CD4-positive, alpha-beta T cell treated with Interleukin-2 at 100 ng/mL for 4 hours (primary cell): ENCODE results near the gene LHPP.
"Not testable (repeated sequence)": the region's sequence is repeated elsewhere in the genome, so short reads cannot be mapped to it uniquely, and the experiment has no call there.

Experiments used
- DNase-seq: peaks from one replicate; pipeline ENCODE4 v3.0.0-alpha.2; 2020; ENCODE audit warnings: low spot score

The LHPP gene

GRCh38 chr10:124537166-124537725 is 75.6 kb downstream of the LHPP start:
- DNase-seq = no peak

- no peak for DNase-seq
Measured at GRCh38 chr10:124537891-124538290, 76.3 kb downstream of the LHPP start.

GRCh38 chr10:124538706-124539105 is 77.1 kb downstream of the LHPP start:
- DNase-seq = no peak

- peak; percentile 71 for DNase-seq
Measured at GRCh38 chr10:124539935-124540641, 78.5 kb downstream of the LHPP start.

DNA sequence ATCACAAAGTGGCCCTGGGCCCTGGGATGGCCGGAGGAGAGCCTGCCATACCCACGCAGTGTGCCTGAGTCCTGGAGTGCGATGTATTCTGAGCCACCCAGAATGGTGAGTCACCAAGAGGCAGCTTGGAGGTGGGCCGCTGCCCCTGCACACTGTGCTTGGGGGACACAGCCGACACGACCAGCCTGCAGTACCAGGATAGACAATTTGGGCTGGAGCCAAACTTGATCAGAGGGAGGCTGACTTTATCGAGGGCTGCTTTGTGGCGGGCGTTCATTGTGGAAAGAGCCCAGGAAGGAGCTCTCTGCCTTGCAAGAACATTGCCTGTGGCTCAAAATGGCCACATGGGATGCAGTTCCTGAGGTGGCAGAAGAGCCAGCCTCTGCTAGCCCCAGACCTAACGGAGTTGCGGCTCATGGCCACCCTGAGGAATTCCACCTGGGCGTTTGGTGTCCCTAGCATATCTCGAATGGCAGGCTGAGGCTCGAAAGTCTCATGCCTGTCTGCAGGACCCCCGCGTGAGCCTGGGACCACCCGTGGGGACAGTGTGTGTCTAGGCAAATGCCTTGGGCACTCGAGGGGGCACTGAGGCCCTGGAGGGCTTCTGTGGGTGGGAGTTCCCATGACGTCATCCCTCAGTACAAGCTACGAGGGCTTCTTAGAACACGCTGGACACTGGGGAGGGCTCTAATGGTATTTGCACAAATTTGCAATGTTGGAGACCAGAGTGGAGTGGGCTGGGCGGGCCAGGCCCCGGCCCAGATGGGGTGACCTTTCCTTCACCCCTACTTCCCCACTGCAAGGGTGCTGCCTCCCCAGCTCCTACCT is 79.7 kb downstream of the LHPP start:
- DNase-seq = no peak

GRCh38 chr10:124542336-124542735 is 80.7 kb downstream of the LHPP start:
- DNase-seq = no peak

DNA sequence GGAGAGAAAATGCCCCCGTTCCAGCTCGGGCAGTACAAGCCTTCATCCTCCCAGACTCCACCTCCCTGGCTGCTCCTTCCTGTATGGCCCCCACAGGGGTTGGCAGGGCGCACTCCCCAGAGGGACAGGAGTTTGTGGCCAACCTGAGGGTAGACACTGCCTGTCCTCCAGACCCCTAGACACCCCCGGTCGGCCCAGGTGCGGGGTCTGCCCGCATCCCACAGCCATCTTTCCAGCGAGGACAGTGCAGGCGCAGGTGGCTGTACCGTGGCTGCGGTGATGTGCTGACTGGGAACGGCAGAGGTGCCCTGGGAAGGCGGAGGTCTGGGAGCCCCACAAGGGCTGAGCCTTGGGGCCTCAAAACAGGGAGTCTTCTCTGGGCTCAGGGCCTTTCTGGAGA is 81.5 kb downstream of the LHPP start:
- no peak for DNase-seq

DNA sequence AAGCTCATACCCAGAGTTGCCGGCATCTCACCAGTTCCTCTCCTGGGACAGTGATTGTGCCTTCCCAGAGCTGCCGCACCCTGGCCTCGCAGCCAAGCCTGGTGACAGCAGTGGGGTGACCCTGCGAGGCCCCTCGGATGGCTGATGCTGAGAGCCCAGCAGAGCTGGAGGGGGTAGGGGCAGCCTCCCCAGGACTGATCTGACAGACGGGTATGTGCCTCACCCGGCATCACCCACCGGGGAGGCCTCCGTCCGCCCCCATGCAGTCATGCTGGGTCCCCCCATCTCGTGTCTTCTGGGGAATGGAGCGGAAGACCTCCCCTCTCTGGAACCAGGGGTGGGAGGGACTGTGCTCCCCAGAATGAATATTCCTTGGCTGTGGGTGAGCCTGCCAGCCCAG is 82.3 kb downstream of the LHPP start:
- no peak for DNase-seq

- DNase-seq = no peak
Measured at GRCh38 chr10:124544711-124545110, 83.1 kb downstream of the LHPP start.

DNA sequence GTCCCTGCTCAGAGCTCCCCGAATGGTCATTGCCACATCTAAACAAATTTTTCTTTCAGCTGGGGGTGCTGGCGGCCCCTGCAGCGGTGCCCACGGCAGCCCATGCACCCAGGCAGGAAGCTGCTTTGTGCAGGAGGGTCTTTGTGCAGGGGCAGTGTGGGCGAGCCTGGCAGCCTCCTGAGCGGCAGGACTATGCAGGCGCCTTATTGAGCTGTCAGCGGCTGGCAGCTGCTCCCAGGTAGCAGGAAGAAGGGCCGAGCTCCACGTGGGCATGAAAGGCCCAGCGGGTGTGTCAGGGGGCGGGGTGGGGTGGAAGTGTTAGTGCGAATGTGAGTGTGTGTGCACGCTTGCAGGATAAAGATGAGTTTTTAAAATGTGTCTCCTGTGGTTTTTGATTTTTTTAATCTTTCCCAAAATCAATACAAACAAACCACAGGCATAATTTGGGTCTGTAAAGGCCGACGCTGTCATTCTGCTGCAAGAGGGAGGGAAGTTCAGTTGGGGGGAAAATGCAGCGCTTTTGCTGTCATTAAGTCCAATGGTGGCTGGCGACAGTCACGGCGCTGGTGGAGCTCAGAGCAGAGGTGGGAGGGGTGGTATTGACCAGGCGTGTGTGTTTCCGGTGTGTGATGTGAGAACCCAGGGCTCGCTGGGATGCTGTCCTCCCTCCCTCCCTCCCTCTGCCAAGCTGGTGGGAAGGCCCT is 83.9 kb downstream of the LHPP start:
- DNase-seq = no peak

GRCh38 chr10:124546055-124546369 is 84.4 kb downstream of the LHPP start:
- DNase-seq = no peak

DNA sequence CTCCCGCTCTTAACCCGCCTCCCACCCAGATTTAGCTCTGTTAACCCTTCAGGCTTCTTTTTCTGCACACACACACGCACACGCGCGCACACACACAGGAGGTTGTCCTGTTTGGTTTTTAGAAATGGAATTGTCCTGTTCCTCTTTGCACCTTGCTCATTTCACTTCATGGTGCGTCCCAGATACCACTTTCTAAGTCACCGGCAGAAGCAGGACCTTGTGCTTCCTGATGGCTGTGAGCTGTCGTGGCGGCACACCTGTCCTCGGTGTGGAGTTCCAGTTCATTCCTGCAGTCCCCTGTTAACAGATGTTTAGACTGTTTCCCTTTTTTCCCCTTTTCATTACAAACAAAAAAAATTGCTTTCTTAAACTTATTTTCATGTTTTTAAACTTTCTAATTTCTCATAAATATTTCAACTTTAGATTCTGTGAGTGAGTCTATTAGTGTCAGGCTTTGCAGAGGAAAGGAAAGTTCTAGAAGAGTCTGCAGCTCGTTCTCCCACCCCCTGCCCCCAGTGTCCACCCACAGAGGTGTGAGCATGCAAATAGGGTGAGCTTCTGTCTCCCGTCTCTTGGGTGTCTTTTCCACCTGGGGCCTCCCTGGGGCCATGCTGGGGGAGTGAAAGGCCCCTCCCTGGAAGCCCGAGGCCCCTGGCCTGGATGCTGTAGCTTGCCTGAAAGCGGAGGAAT is 85.5 kb downstream of the LHPP start:
- no peak for DNase-seq

DNA sequence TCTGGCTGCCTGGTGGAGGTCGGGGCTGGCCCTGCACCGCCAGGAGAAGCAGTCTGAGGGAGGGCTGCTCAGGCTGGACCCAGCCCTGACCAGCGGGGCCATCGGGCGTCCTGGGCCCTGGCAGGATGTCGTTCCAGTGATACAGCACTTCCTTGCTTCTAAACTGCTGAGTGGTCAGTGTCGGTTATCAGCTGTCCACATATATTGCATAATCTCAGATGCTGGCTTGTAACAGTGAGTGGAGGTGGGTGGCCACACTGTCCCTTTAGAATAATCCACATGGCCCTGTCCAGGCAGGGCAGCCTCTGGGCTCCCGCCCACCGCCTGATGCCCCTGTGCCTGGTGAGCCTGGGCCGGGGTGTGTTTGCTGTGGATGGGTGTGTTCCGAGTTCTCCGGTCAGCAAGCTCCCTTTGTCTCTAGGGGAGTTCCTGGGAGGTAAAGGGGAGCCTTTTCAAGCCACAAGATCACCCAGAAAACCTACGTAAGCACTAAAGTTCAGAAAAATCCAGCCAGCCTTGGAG is 86.1 kb downstream of the LHPP start:
- DNase-seq = no peak

DNA sequence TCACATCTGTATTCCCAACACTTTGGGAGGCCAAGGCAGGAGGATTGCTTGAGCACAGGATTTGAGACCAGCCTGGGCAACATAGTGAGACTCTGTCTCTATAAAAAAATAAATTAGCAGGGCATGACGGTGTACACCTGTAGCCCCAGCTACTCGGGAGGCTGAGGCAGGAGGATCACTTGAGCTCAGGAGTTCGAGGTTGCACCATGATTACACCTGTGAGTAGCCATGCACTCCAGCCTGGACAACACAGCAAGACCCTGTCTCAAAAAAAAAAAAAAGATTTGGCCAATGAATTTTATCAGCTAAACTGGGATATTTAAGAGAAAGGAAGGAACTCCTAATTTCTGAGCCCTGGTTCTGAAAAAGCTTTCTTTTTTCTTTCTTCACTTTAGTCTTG is 87.5 kb downstream of the LHPP start:
- not testable (repeated sequence) for DNase-seq

- DNase-seq = no peak
Measured at GRCh38 chr10:124550293-124551034, 88.8 kb downstream of the LHPP start.

DNA sequence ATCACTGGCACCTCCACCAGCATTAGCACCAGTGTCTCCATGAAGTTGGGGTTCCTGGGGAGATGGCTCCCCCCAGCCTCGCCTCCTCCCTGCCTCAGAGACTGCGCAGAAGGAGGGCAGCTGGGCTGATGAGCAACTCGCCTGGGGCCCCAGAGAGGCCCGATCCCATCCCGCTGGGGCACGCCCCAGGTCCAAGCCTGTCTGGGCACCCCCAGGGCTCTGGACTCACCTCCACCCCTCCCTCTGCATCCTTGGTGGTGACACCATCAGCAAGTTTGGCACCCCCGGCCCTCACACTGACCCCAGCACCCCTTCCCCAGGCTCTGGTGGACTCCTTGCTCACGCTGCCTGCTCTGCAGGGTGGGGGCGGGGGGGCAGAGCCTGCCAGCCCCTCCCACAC is 89.5 kb downstream of the LHPP start:
- DNase-seq = no peak

DNA sequence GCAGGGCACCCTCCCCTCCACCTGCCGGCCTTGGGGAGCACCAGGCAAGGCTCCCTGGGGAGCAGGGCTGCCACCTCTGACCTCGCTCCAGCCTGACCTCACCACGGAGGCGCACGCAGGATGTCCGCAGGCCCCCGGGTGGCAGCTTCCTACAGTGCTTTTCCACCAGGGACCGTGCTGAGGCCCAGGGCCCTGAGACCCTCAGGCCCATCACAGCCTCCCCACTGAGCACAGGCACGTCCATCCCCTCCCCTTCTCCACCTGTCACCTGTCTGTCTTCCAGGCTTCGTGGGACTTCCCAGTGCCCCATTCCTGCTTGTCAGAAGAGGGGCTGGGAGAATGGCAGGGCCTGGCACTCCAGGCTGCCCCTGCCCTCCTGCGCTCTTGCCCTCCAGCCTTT is 90.1 kb downstream of the LHPP start:
- no peak for DNase-seq

- DNase-seq = no peak
Measured at GRCh38 chr10:124552691-124553276, 91.2 kb downstream of the LHPP start.

GRCh38 chr10:124554085-124554858 is 92.6 kb downstream of the LHPP start:
- no peak for DNase-seq

GRCh38 chr10:124557167-124557566 is 95.5 kb downstream of the LHPP start:
- DNase-seq = no peak
